Keratinocyte (primary cell): Measurements from ENCODE around the gene TMOD1.

Source experiments
- CTCF ChIP-seq, 3 experiments: IDR thresholded peaks in 1 of 3; conservative IDR thresholded peaks in 1 of 3; optimal IDR thresholded peaks in 1 of 3; 2 replicates in 2 of 3; 3 replicates in 1 of 3; pipeline versions ENCODE3 to v1.5.1; 2011; ENCODE audit warnings: low read length in 3 of 3, mild to moderate bottlenecking in 3 of 3, moderate library complexity in 2 of 3, control low read depth in 1 of 3, inconsistent platforms in 1 of 3; ENCODE audit not compliant: insufficient read depth in 2 of 3; ENCODE audit errors: extremely low read depth in 1 of 3
- EZH2 ChIP-seq: IDR thresholded peaks from one replicate; pipeline ENCODE4 v1.6.1; 2012; ENCODE audit warnings: inconsistent platforms, mild to moderate bottlenecking, low read length, moderate library complexity

- TF ChIP-seq EZH2 (no peak), CTCF (optimal IDR thresholded peaks at IDR 0.05 in 1 of 3, IDR thresholded peaks at IDR 0.05 in 1 of 3, conservative IDR thresholded peaks at IDR 0.05 in 1 of 3; ENCODE audit: extremely low read depth in 1 of 3, insufficient read depth in 2 of 3, low read length in 3 of 3) (no peak)
Observed at GRCh38 chr9:97617939-97618416, 116.5 kb downstream of the TMOD1 start.
